Neural progenitor cell (in vitro differentiated cells): ENCODE measurements around the gene PRRT2. TPM values are rescaled to one million over a fixed set of nuclear protein-coding genes. Genes with fewer than 3 reads are reported as not detected.

ENCODE experiments used
- DNase-seq: peaks from one replicate; pipeline ENCODE4 v3.0.0-alpha.2; 2016; ENCODE audit warnings: low spot score
- H2AFZ ChIP-seq: fragments of 200-600 bp; sonication (generic); replicated peaks from 2 replicates; pipeline ENCODE4 v1.6.1; 2016; ENCODE audit warnings: antibody characterized with exemption
- H3F3A ChIP-seq: fragments of 200-600 bp; sonication (generic); 2 replicates; pipeline ENCODE4 v1.6.1; 2016; ENCODE audit warnings: antibody characterized with exemption, low read depth
- H3K27ac ChIP-seq: fragments of 200-600 bp; sonication (generic); 2 replicates; pipeline ENCODE4 v1.5.1; 2016; ENCODE audit warnings: mild to moderate bottlenecking
- H3K27me3 ChIP-seq: fragments of 200-600 bp; sonication (generic); 2 replicates; pipeline ENCODE4 v1.6.1; 2016; ENCODE audit warnings: mild to moderate bottlenecking, moderate library complexity
- H3K36me3 ChIP-seq: fragments of 200-600 bp; sonication (generic); 2 replicates; pipeline ENCODE4 v1.5.1; 2016
- H3K4me1 ChIP-seq: fragments of 200-600 bp; sonication (generic); 2 replicates; pipeline ENCODE4 v1.6.1; 2016; ENCODE audit warnings: mixed run types
- H3K4me2 ChIP-seq: fragments of 200-600 bp; sonication (generic); 2 replicates; pipeline ENCODE4 v1.6.1; 2016
- H3K4me3 ChIP-seq: fragments of 200-600 bp; sonication (generic); 2 replicates; pipeline ENCODE4 v1.5.1; 2016
- H3K79me2 ChIP-seq: fragments of 200-600 bp; sonication (generic); 2 replicates; pipeline ENCODE4 v1.6.1; 2016; ENCODE audit warnings: low read depth
- H3K9ac ChIP-seq: fragments of 200-600 bp; sonication (generic); 2 replicates; pipeline ENCODE4 v1.6.1; 2016
- H3K9me3 ChIP-seq: fragments of 200-600 bp; sonication (generic); 2 replicates; pipeline ENCODE4 v1.5.1; 2016; ENCODE audit warnings: low read depth
- H4K20me1 ChIP-seq: fragments of 200-600 bp; sonication (generic); 2 replicates; pipeline ENCODE4 v1.6.1; 2016; ENCODE audit warnings: low read depth
- H3K27ac Mint-ChIP-seq: 3 replicates; pipeline ENCODE4 v1.8.0; 2021; ENCODE audit warnings: mixed read lengths
- H3K27me3 Mint-ChIP-seq: 2 replicates; pipeline ENCODE4 v1.8.0; 2022; ENCODE audit warnings: low read depth, mild to moderate bottlenecking, inconsistent platforms, moderate library complexity, mixed read lengths; ENCODE audit not compliant: insufficient read depth
- H3K36me3 Mint-ChIP-seq: 3 replicates; pipeline ENCODE4 v1.8.0; 2021; ENCODE audit warnings: mixed read lengths
- H3K4me1 Mint-ChIP-seq: 3 replicates; pipeline ENCODE4 v1.8.0; 2021; ENCODE audit warnings: mixed read lengths
- H3K4me3 Mint-ChIP-seq: 3 replicates; pipeline ENCODE4 v1.8.0; 2021; ENCODE audit warnings: mild to moderate bottlenecking, moderate library complexity, mixed read lengths
- H3K9me3 Mint-ChIP-seq: 3 replicates; pipeline ENCODE4 v1.8.0; 2020; ENCODE audit warnings: mixed read lengths
- EZH2 ChIP-seq: fragments of 200-600 bp; sonication (generic); IDR thresholded peaks from 2 replicates; pipeline ENCODE4 v1.6.1; 2017; ENCODE audit warnings: antibody characterized with exemption, mild to moderate bottlenecking, moderate library complexity
- EZH2phosphoT487 ChIP-seq: fragments of 200-600 bp; sonication (generic); IDR thresholded peaks from 2 replicates; pipeline ENCODE4 v1.6.1; 2017; ENCODE audit warnings: antibody characterized with exemption
- total RNA-seq: library from RNA; depleted of rRNA; stranded (reverse); fragments of >200 nt; gene quantifications from 2 replicates; pipeline ENCODE4 v1.2.3, GENCODE V29; 2015; ENCODE audit warnings: low replicate concordance
- TF ChIP-seq, protein P1 (sequence below): fragments of 200-600 bp; sonication (generic); IDR thresholded peaks from 2 replicates; pipeline ENCODE4 v1.5.1; 2017; ENCODE audit warnings: antibody characterized with exemption, mild to moderate bottlenecking

PRRT2 gene
- total RNA-seq, 1 donor from 2014 or later: 23.5 TPM

DNA sequence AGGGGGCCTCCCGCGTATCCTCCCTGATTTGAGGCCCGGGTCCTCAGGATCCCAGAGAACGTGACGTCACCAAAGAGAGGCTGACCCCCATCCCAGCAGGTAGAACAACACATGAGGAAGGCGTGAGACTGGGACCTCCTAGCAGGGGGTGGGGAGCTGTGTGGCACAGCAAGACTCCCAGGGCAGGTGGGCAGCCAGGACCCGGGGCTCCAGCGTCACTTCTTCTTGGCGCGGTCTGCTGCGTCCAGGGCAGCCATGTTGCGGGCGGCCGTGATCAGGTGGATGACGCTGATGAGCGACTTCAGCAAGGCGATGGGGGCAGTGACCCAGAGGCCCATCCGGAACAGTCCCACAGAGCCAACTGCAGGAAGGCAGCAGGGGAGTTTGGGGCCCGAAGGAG, 47.0 kb downstream of the PRRT2 start:
- H3F3A ChIP-seq: peaks cover 13% of the 10 kb centered on the region
- H2AFZ ChIP-seq: no peak overlapping the region
- Mint-ChIP-seq H3K27me3 (peaks cover 5% of the 10 kb centered on the region), H3K4me3 (no peak overlapping the region), H3K36me3 (peaks cover 7% of the 10 kb centered on the region), H3K27ac (no peak overlapping the region), H3K9me3 (no peaks in the 10 kb centered on the region), H3K4me1 (peaks cover 6% of the 10 kb centered on the region)
- H3K9ac ChIP-seq: no peak overlapping the region
- H3K27me3 ChIP-seq: no peaks in the 10 kb centered on the region
- TF ChIP-seq EZH2phosphoT487 (no peak), EZH2 (no peak)
- TF ChIP-seq, protein P1, sequence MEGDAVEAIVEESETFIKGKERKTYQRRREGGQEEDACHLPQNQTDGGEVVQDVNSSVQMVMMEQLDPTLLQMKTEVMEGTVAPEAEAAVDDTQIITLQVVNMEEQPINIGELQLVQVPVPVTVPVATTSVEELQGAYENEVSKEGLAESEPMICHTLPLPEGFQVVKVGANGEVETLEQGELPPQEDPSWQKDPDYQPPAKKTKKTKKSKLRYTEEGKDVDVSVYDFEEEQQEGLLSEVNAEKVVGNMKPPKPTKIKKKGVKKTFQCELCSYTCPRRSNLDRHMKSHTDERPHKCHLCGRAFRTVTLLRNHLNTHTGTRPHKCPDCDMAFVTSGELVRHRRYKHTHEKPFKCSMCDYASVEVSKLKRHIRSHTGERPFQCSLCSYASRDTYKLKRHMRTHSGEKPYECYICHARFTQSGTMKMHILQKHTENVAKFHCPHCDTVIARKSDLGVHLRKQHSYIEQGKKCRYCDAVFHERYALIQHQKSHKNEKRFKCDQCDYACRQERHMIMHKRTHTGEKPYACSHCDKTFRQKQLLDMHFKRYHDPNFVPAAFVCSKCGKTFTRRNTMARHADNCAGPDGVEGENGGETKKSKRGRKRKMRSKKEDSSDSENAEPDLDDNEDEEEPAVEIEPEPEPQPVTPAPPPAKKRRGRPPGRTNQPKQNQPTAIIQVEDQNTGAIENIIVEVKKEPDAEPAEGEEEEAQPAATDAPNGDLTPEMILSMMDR: no peak
- DNase-seq: no peak
- H3K4me3 ChIP-seq: no peak overlapping the region
- peaks cover 5% of the 10 kb centered on the region for H4K20me1 ChIP-seq
- no peaks in the 10 kb centered on the region for H3K9me3 ChIP-seq
- H3K4me2 ChIP-seq: no peak overlapping the region
- no peak overlapping the region for H3K27ac ChIP-seq
- H3K79me2 ChIP-seq: peaks cover 23% of the 10 kb centered on the region
- no peaks in the 10 kb centered on the region for H3K36me3 ChIP-seq
- no peaks in the 10 kb centered on the region for H3K4me1 ChIP-seq

DNA sequence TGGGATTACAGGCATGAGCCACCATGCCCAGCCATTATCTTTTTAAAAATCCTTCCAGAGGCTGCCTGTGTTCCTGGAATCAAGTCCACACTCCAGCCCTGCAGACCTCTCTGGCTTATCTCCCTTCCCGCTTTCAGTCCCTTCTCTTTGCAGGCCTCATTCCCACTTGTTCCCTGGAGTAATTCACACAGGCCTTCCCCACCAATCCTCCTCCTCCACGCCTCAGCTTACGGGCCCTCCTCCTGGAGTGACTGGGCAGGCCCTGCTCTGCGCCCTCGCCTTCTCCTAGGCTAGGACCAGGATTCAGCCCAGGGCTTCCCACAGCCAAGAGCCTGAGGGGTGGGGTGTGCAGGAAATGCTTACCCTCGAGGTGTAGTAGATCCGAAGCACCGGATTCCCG, 48.2 kb downstream of the PRRT2 start:
- DNase-seq: no peak
- no peak overlapping the region for H3K9ac ChIP-seq
- Mint-ChIP-seq H3K4me1 (peaks cover 6% of the 10 kb centered on the region), H3K9me3 (no peaks in the 10 kb centered on the region), H3K27me3 (peaks cover 5% of the 10 kb centered on the region), H3K36me3 (peaks cover 7% of the 10 kb centered on the region), H3K27ac (no peak overlapping the region), H3K4me3 (peak overlapping the region; percentile 99)
- peaks cover 13% of the 10 kb centered on the region for H3F3A ChIP-seq
- no peaks in the 10 kb centered on the region for H3K9me3 ChIP-seq
- no peak overlapping the region for H3K4me2 ChIP-seq
- TF ChIP-seq, protein P1: no peak
- TF ChIP-seq EZH2 (no peak), EZH2phosphoT487 (no peak)
- H3K27ac ChIP-seq: no peak overlapping the region
- H3K4me1 ChIP-seq: no peaks in the 10 kb centered on the region
- H4K20me1 ChIP-seq: peaks cover 5% of the 10 kb centered on the region
- H3K27me3 ChIP-seq: no peaks in the 10 kb centered on the region
- peaks cover 23% of the 10 kb centered on the region for H3K79me2 ChIP-seq
- H3K4me3 ChIP-seq: no peak overlapping the region
- H2AFZ ChIP-seq: no peak overlapping the region
- H3K36me3 ChIP-seq: no peaks in the 10 kb centered on the region

DNA sequence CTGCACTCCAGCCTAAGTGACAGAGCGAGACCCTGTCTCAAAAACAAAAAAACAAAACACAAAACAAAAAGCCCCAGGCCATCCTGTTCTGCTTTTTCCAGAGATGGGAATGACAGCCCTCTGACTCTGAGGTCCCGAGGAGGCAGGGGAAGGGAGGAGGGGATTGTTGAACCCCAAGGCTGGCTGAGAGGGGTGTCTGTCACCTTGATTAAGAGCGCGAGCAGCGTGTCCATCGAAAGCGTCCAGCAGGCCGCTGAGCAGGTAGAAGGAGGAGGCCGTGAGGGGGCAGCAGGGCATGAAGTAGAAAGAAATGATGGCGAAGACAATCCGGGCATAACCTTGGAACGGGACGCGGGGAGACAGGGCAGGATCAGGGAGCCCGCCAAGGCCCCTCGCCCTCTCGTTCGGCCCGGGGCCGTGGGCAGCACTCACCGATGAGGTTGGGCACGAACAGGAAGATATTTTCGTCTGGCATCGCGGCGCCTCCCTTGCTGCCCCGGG, 50.4 kb downstream of the PRRT2 start:
- peak overlapping the region; percentile 95 for H3K27ac Mint-ChIP-seq
- H4K20me1 ChIP-seq: peaks cover 5% of the 10 kb centered on the region
- H3K4me1 Mint-ChIP-seq: peaks cover 6% of the 10 kb centered on the region
- peak overlapping the region; percentile 99 for H3K4me3 Mint-ChIP-seq
- H3K9ac ChIP-seq: peak overlapping the region; percentile 93
- DNase-seq: peak; percentile 63
- peak overlapping the region; percentile 94 for H3K4me3 ChIP-seq
- peaks cover 5% of the 10 kb centered on the region for H3K27me3 Mint-ChIP-seq
- H3F3A ChIP-seq: peaks cover 13% of the 10 kb centered on the region
- H3K9me3 Mint-ChIP-seq: no peaks in the 10 kb centered on the region
- peak overlapping the region; percentile 98 for H2AFZ ChIP-seq
- peaks cover 23% of the 10 kb centered on the region for H3K79me2 ChIP-seq
- peak overlapping the region; percentile 100 for H3K27ac ChIP-seq
- peaks cover 7% of the 10 kb centered on the region for H3K36me3 Mint-ChIP-seq
- no peaks in the 10 kb centered on the region for H3K9me3 ChIP-seq
- no peak for TF ChIP-seq EZH2
- TF ChIP-seq, protein P1: no peak
- TF ChIP-seq EZH2phosphoT487: no peak
- no peaks in the 10 kb centered on the region for H3K27me3 ChIP-seq
- H3K36me3 ChIP-seq: no peaks in the 10 kb centered on the region
- peak overlapping the region; percentile 95 for H3K4me2 ChIP-seq
- no peaks in the 10 kb centered on the region for H3K4me1 ChIP-seq
